Liver (tissue), 3 donors: ENCODE results near the gene HTR7.

ENCODE experiments used
- CTCF ChIP-seq: fragments of 150-350 bp; IDR thresholded peaks from 2 replicates; pipeline ENCODE4 v1.5.1; 2017; ENCODE audit warnings: improper control_type of control experiment, low read depth, low read length; ENCODE audit not compliant: missing input control
- FOXA1 ChIP-seq: IDR thresholded peaks from 2 replicates; pipeline ENCODE4 v1.6.1; 2016; ENCODE audit warnings: antibody characterized with exemption
- SP1 ChIP-seq: IDR thresholded peaks from 2 replicates; pipeline ENCODE4 v1.6.1; 2018; ENCODE audit warnings: antibody characterized with exemption, mild to moderate bottlenecking
- TAF1 ChIP-seq: conservative IDR thresholded peaks from 2 replicates; pipeline ENCODE4 v1.6.1; 2016; ENCODE audit warnings: antibody characterized with exemption, mild to moderate bottlenecking
- donor health status: healthy.
- donor health status: healthy.

GRCh38 chr10:90849956-90850749 is 7.7 kb downstream of the HTR7 start:
- TF ChIP-seq CTCF (no peak), TAF1 (no peak), SP1 (no peak), FOXA1 (no peak)
